Upper lobe of right lung (tissue), 1 donor: ENCODE results near the gene ASGR1. TPM values are rescaled to one million over a fixed set of nuclear protein-coding genes. Genes with fewer than 3 reads are reported as not detected.
"Not testable (repeated sequence)": the region's sequence is repeated elsewhere in the genome, so short reads cannot be mapped to it uniquely, and the experiment has no call there.

Source experiments
- ATAC-seq: fragments of 200-7000 bp; cut with Tn5 transposase; one replicate; pipeline ENCODE4 v1.9.1; 2020; ENCODE audit warnings: mild to moderate bottlenecking, moderate library complexity
- DNase-seq: peaks from one replicate; pipeline ENCODE4 v3.0.0-alpha.2; 2020
- H3K27ac ChIP-seq: fragments of 200-600 bp; one replicate; pipeline ENCODE4 v1.8.0; 2022
- H3K27me3 ChIP-seq: fragments of 200-600 bp; one replicate; pipeline ENCODE4 v1.8.0; 2022; ENCODE audit warnings: mild to moderate bottlenecking
- H3K36me3 ChIP-seq: fragments of 200-600 bp; one replicate; pipeline ENCODE4 v1.8.0; 2022
- H3K4me1 ChIP-seq: fragments of 200-600 bp; one replicate; pipeline ENCODE4 v1.8.0; 2022
- H3K4me3 ChIP-seq: fragments of 200-600 bp; one replicate; pipeline ENCODE4 v1.8.0; 2022; ENCODE audit warnings: mild to moderate bottlenecking
- H3K9me3 ChIP-seq: fragments of 200-600 bp; one replicate; pipeline ENCODE4 v1.8.0; 2022
- intact Hi-C: fragments of 100-400 bp; cut with DNase I; formaldehyde crosslinking; loops from one replicate; pipeline ENCODE4 v1.11.0; 2022
- total RNA-seq: library from RNA; stranded (reverse); fragmentation: NEBNext Ultra II Directional; extraction: Animal tissue kit (Norgen Biotek cat#: 25700); gene quantifications from one replicate; pipeline ENCODE4 v1.2.1, GENCODE V29; 2021
- TF ChIP-seq, protein P1 (sequence below): fragments of 200-600 bp; IDR thresholded peaks from one replicate; pipeline ENCODE4 v1.8.0; 2022; ENCODE audit warnings: antibody characterized with exemption
- donor health status: DM: no; HTN: yes; CAD: no; lungs with severe emphysema.

Gene ASGR1
- total RNA-seq, 1 donor from 2014 or later, result 4.3 TPM

- no peak for DNase-seq
- H3K27me3 ChIP-seq, result no peaks in the 10 kb centered on the region
- TF ChIP-seq, protein P1, sequence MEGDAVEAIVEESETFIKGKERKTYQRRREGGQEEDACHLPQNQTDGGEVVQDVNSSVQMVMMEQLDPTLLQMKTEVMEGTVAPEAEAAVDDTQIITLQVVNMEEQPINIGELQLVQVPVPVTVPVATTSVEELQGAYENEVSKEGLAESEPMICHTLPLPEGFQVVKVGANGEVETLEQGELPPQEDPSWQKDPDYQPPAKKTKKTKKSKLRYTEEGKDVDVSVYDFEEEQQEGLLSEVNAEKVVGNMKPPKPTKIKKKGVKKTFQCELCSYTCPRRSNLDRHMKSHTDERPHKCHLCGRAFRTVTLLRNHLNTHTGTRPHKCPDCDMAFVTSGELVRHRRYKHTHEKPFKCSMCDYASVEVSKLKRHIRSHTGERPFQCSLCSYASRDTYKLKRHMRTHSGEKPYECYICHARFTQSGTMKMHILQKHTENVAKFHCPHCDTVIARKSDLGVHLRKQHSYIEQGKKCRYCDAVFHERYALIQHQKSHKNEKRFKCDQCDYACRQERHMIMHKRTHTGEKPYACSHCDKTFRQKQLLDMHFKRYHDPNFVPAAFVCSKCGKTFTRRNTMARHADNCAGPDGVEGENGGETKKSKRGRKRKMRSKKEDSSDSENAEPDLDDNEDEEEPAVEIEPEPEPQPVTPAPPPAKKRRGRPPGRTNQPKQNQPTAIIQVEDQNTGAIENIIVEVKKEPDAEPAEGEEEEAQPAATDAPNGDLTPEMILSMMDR, result no peak
- H3K4me1 ChIP-seq, result peaks cover 3% of the 10 kb centered on the region
- no peak for ATAC-seq
- no peak overlapping the region for H3K27ac ChIP-seq
- H3K9me3 ChIP-seq, result no peaks in the 10 kb centered on the region
- H3K36me3 ChIP-seq, result no peaks in the 10 kb centered on the region
- no peak overlapping the region for H3K4me3 ChIP-seq
- intact Hi-C loops, result no loop called here
These were observed 12.3 kb downstream of the ASGR1 start for GRCh38 chr17:7166873-7167272.

GRCh38 chr17:7159571-7159970, 19.6 kb downstream of the ASGR1 start:
- H3K4me3 ChIP-seq, H3K36me3 ChIP-seq, H3K4me1 ChIP-seq, ATAC-seq, H3K27ac ChIP-seq, intact Hi-C loops, DNase-seq, H3K9me3 ChIP-seq, H3K27me3 ChIP-seq: not testable (repeated sequence)

- ATAC-seq, intact Hi-C loops, H3K27me3 ChIP-seq, H3K36me3 ChIP-seq, H3K9me3 ChIP-seq, H3K27ac ChIP-seq, H3K4me3 ChIP-seq, H3K4me1 ChIP-seq: not testable (repeated sequence)
- peak; percentile 75 for DNase-seq
These were observed 20.7 kb downstream of the ASGR1 start for GRCh38 chr17:7158424-7158823.

GRCh38 chr17:7156342-7156940, 22.7 kb downstream of the ASGR1 start:
- TF ChIP-seq, protein P1, result no peak
- peak; percentile 85 for ATAC-seq
- intact Hi-C loops, result no loop called here
- Histone ChIP-seq H3K36me3 (no peaks in the 10 kb centered on the region), H3K27me3 (no peaks in the 10 kb centered on the region), H3K4me1 (no peaks in the 10 kb centered on the region), H3K4me3 (no peak overlapping the region), H3K9me3 (no peaks in the 10 kb centered on the region), H3K27ac (no peak overlapping the region)
- no peak for DNase-seq

DNA sequence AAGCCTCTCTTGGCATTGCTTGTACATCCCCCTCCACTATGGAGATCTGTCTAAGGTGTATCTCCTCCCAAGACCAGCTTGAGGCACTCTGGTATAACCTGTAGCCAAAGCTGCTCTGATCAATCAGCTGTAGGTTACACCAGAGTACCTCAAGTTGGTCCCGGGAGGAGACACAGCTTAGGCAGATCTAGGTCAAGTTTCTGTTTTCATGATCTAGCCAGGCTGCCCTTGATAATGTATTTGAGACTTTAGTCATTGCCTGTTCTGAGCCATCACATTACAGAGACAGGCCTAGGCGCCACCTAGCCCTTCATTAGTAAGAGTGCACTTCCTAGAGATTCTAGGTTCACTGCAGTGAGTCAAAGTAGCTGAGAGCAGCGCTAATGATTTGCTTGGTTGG, 31.4 kb downstream of the ASGR1 start:
- intact Hi-C loops, result no loop called here
- TF ChIP-seq, protein P1, result no peak
- DNase-seq, result no peak
- H3K36me3 ChIP-seq, result no peaks in the 10 kb centered on the region
- no peak overlapping the region for H3K27ac ChIP-seq
- H3K4me1 ChIP-seq, result no peaks in the 10 kb centered on the region
- H3K9me3 ChIP-seq, result no peaks in the 10 kb centered on the region
- no peak overlapping the region for H3K4me3 ChIP-seq
- no peaks in the 10 kb centered on the region for H3K27me3 ChIP-seq
- ATAC-seq, result no peak

- H3K4me3 ChIP-seq, result no peak overlapping the region
These were observed 33.1 kb downstream of the ASGR1 start for GRCh38 chr17:7146115-7146514.

More at GRCh38 chr17:7146115-7146514, 33.1 kb downstream of the ASGR1 start:
- TF ChIP-seq, protein P1, result no peak
- Histone ChIP-seq H3K4me1 (no peaks in the 10 kb centered on the region), H3K36me3 (no peaks in the 10 kb centered on the region), H3K9me3 (no peaks in the 10 kb centered on the region), H3K27me3 (no peaks in the 10 kb centered on the region), H3K27ac (no peak overlapping the region)
- intact Hi-C loops, result no loop called here
- DNase-seq, result no peak
- ATAC-seq, result no peak
